GM04504 (cell line): ENCODE measurements around the gene SYT17.

ENCODE experiments used
- DNase-seq: peaks from one replicate; pipeline ENCODE4 v3.0.0-alpha.2; 2012; ENCODE audit warnings: low read depth

SYT17 gene

GRCh38 chr16:19139436-19140091, 28.5 kb upstream of the SYT17 start:
- DNase-seq: no peak

- DNase-seq: no peak
These were observed 27.6 kb upstream of the SYT17 start for GRCh38 chr16:19140396-19140795.

GRCh38 chr16:19142939-19143598, 25.0 kb upstream of the SYT17 start:
- no peak for DNase-seq

- DNase-seq: no peak
These were observed 24.5 kb upstream of the SYT17 start for GRCh38 chr16:19143599-19143956.

GRCh38 chr16:19145010-19145409, 23.0 kb upstream of the SYT17 start:
- DNase-seq: no peak

- DNase-seq: no peak
These were observed 20.9 kb upstream of the SYT17 start for GRCh38 chr16:19147126-19147525.

GRCh38 chr16:19147627-19148026, 20.4 kb upstream of the SYT17 start:
- no peak for DNase-seq

GRCh38 chr16:19148189-19148588, 19.9 kb upstream of the SYT17 start:
- no peak for DNase-seq

GRCh38 chr16:19151310-19151709, 16.7 kb upstream of the SYT17 start:
- no peak for DNase-seq

- DNase-seq: no peak
These were observed 16.0 kb upstream of the SYT17 start for GRCh38 chr16:19152042-19152441.

- DNase-seq: no peak
These were observed 14.2 kb upstream of the SYT17 start for GRCh38 chr16:19153876-19154275.

- no peak for DNase-seq
These were observed 6.0 kb upstream of the SYT17 start for GRCh38 chr16:19162085-19162484.

- DNase-seq: no peak
These were observed 4.8 kb upstream of the SYT17 start for GRCh38 chr16:19163215-19163614.

GRCh38 chr16:19164285-19164684, 3.8 kb upstream of the SYT17 start:
- DNase-seq: no peak

- no peak for DNase-seq
These were observed 2.9 kb upstream of the SYT17 start for GRCh38 chr16:19165101-19165500.

GRCh38 chr16:19166500-19166899, 1.5 kb upstream of the SYT17 start:
- no peak for DNase-seq

- no peak for DNase-seq
These were observed 486 bp downstream of the SYT17 start for GRCh38 chr16:19168371-19169081.

GRCh38 chr16:19169082-19169639, 1.1 kb downstream of the SYT17 start:
- no peak for DNase-seq

GRCh38 chr16:19170043-19170655, 2.1 kb downstream of the SYT17 start:
- no peak for DNase-seq

GRCh38 chr16:19172098-19172780, 4.2 kb downstream of the SYT17 start:
- DNase-seq: no peak

- no peak for DNase-seq
These were observed 5.0 kb downstream of the SYT17 start for GRCh38 chr16:19173059-19173458.
